HG03103 (cell line): Measurements from ENCODE around the gene STEAP4.

Source experiments
- ATAC-seq: cut with Tn5 transposase; IDR thresholded peaks from one replicate; pipeline ENCODE4 v1.9.1; 2021; ENCODE audit warnings: low read depth; ENCODE audit not compliant: unreplicated experiment

Gene STEAP4

DNA sequence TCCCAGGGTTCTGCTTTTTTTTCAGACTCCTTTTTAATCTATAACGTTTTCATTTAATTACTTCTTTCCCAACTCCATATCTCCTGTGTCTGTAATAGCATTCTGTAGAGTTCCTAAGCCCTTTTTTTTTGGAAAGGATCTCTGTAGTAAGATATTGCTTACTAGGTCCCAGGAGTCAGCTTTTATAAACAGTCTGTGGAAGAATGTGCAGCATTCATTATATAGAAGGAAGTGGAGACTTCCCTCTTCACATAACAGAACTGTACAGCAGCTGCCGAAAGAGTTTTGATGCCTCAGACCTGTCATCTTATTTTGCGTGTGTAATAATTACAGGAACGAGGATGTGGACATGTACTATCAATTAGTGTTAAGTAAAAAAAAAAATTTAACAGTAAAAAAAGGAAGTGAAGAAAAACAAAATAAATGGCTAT, 7.4 kb upstream of the STEAP4 start:
- ATAC-seq = no peak

GRCh38 chr7:88312061-88312663, 5.5 kb upstream of the STEAP4 start:
- ATAC-seq = no peak

DNA sequence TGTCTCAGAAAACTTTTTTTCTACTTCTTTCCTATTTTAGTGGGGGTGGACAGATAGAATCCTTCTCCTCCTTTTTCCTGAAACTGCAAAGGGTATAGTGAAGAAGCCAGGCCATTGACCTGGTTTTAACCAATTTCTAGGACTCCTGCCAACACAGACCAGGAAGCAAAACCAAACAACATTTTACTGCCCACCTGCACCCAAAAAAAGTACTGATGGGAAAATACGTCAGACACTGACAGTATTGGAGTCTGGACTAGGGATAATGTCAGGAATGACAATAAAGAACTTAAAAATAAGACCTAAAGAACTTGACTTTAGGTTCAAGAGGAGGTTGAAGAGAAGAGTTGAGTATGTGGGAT, 5.0 kb upstream of the STEAP4 start:
- no peak for ATAC-seq

GRCh38 chr7:88310956-88311674, 4.4 kb upstream of the STEAP4 start:
- ATAC-seq = no peak

DNA sequence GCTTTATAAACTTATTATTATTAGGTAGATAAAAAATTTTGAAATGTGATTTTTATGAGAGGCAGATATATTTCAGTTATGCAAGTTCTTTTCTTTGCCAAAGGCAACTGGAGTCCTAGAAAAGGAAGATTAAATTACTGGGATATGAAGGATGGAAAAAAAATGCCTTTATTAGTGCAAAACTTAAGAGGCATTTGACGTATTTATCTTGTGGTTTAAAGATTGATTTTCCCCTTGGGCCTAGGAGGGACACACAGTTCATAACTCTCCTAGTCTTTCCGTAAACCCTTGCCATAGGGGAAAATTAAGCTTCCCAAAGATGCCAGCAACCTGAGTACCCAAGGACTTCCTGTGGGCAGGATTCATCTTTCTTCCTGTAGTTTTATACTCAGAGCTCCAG, 3.1 kb upstream of the STEAP4 start:
- no peak for ATAC-seq

- no peak for ATAC-seq
These were observed 1.1 kb upstream of the STEAP4 start for GRCh38 chr7:88307823-88308222.

DNA sequence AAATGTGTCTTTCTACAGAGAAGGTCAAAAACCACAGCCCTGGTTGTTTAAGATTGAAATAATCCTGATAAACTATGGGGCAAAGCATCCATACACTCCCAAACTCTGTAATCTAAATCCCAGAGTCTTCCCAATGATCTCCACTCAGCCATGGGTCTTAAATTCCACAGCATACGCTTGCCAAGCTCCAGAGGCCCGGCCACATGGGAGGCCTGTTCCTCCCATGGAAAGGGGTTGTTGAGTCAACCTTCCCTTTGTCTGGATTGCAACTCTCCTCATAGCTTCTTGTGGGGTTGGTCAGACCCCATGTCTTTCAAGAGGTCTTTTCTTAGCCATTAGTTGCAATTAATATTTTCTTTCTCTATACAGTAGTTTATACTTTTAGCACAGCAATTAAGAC, 718 bp upstream of the STEAP4 start:
- no peak for ATAC-seq

DNA sequence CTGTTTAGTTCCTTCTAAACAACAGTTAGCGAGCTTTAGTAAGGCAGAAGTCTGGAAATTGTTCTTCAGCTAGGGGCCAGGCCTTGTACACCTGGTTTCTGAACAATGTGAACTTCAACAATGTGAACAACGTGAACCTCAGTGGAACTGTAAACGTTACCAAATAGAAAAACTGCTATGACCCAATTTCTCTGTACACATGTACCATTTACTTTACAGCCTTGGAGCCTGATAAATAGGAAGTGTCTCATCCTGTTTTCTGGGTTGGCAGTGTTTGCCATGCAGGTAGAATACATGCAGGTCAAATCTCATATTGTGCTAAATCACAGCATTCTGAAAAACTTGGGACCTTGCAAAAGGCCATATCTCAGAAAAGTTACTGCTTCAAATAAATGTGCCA, 1.6 kb downstream of the STEAP4 start:
- no peak for ATAC-seq

DNA sequence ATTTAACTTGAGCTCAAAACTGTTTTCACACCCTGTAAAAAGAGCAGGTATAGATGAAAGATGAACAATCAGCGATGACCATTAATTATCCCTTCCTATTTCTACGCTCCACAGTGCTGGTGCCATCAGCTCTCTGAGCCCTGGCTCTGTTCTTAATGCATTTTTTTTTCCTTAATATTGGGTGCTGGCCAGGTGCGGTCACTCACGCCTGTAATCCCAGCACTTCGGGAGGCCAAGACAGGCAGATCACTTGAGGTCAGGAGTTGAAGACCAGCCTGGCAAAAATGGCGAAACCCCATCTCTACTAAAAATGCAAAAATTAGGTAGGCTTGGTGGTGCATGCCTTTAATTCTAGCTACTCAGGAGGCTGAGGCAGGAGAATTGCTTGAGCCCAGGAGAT, 4.2 kb downstream of the STEAP4 start:
- ATAC-seq = no peak

DNA sequence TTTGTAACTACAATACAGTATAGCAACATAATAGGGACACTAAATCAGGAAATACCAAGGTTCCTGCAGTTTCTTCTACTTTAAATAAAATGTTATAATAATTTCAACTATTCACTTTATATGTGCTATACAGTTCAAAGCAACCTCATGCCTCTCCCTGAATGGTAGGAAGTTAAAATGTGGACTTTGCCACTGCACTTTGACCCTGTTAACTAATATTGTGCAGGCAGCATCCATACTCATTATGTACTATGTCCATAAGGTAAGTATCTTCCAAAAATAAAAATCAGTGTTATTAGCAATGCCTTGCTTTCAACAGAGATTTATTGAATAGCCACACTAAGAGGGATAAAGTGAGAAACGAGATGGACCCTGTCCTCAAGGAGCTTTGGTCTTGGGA, 4.8 kb downstream of the STEAP4 start:
- no peak for ATAC-seq

DNA sequence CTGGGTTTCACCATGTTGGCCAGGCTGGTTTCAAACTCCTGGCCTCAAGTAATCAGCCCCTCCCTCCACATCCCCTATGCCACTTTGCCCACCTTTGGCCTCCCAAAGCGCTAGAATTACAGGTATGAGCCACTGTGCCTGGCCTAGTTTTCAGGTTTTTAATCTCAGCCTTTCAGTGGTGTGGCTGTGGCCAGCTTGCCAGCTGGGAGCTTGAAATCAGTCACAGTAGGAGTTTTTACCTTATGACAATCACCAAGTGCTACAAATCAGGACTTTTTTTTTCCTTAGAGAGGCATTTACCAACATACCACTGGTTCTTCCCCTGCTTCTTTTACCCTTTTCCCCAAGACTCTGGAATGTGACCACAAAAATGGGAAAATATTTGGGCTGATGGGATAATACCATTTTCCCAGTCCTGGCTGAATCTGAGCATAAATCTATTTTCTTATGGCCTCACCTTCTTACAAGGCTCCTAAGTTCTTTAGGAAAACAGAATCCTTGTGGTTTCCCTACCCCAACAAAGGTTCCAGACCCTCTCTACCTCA, 6.2 kb downstream of the STEAP4 start:
- no peak for ATAC-seq

- ATAC-seq = no peak
These were observed 7.6 kb downstream of the STEAP4 start for GRCh38 chr7:88299126-88299525.

GRCh38 chr7:88293866-88294265, 12.8 kb downstream of the STEAP4 start:
- no peak for ATAC-seq

GRCh38 chr7:88291398-88292173, 15.1 kb downstream of the STEAP4 start:
- ATAC-seq = no peak

DNA sequence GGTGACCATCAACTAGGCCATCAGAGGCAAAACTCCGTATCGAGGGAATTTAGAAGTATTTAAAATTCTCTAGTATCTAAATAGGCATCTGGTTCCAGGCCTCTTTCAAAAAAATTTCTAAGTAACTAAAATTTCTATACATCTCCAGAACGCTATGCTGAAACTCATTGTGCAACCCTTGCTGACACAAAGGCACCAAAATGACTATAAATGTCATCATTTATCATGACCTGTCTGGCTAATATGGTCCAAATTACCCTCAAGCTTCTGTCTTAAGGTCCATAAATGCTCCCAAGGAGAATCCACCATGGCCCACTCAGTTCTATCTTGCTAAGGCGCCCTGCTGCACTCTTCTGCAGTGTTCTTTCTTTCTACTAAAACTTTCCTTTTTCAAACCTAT, 16.2 kb downstream of the STEAP4 start:
- no peak for ATAC-seq

GRCh38 chr7:88289564-88290025, 17.1 kb downstream of the STEAP4 start:
- no peak for ATAC-seq

GRCh38 chr7:88281749-88282148, 24.9 kb downstream of the STEAP4 start:
- no peak for ATAC-seq

DNA sequence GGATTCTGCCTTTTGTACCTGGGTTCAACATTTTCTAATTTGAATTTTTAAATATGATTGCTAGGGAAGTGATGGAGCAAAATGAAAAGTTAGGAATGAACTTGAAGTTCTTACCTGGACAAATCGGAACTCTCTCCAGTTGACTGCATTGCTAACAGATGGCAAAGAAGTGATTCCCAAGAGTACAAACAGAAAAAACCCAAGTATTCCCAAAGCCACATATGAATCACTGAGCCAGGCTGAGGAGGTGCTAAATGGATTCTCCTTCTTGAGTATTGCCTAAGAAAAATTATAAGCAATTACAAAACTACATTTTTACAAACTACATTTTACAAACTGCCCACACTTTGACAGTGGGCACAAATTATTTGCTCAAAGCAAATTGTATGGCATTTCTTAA, 25.9 kb downstream of the STEAP4 start:
- ATAC-seq = no peak

GRCh38 chr7:88279323-88279722, 27.4 kb downstream of the STEAP4 start:
- no peak for ATAC-seq

GRCh38 chr7:88278881-88279280, 27.8 kb downstream of the STEAP4 start:
- ATAC-seq = no peak

DNA sequence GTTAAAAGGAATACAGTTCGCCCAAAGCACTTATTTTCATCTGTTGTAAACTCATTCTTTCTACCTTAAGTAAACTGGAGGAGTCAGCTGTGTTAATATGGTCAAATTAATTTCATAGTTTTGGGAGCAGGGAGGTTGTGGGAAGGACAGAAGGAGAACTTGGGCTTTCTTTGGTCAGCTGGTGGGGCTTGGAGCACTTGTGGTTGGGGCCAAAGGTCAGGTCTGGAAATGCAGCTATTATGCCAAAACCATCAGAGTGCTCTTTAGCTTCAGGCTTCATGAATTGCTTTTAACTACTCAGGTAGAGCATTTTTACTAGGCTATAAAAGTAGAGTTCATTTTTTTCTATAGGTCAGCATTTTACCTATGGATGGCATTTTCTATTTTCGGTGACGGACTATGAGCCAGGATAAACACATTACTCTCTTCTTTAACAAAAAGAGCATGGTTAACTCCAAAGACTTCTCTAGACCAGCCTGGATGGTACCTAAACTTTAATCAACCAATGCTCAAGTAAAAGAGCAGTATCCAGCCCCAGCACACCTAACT, 30.0 kb downstream of the STEAP4 start:
- ATAC-seq = no peak
